GM21367 (cell line): ENCODE results near the gene BBX.

Source experiments
- ATAC-seq: cut with Tn5 transposase; IDR thresholded peaks from one replicate; pipeline ENCODE4 v1.9.1; 2021; ENCODE audit not compliant: unreplicated experiment

BBX gene

DNA sequence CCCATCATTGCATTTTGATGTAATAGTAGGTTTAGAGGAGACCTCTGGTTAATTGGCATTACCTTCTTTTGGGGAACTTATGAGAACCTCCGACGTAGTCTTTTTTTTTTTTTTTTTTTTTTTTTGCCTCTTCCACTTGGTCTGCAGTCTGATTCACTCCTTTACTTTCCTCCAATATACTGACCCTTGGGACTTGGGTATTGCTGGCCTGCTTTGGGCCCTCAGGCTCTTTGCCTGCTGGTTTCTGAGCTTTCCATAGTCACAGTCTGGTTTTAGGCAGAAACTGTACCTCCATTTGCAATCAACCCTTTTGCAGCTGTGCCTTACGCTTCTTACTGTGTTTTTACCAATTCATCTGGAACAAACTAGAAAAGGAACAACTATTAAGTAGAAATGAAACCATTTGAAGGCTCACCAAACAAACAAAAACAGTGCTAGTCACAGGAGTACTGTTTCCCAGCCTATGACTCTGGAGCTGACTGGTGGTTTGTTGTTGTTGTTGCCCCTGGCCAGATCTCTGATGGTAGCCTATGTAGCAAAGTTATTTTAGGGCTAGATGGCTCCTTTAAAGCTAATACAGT is 272.8 kb downstream of the BBX start:
- ATAC-seq: no peak

DNA sequence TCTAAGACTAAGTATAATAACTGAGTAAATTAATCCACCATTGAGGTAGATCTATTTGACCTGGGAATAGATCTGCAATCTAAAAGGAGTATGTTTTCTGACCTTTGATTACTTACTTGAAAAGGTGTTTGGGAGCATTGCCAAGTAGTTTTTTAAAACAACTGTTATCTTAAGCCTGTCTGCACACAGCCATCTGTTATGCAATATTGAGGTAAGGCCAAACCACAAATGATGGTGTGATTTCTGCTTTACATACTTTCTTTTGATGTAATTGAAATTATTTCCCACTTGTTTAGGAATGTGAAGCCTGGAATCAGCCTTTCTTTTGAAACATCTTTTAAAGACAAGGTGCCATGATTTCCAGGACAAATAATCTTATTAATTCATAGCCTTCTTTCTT is 274.0 kb downstream of the BBX start:
- no peak for ATAC-seq

DNA sequence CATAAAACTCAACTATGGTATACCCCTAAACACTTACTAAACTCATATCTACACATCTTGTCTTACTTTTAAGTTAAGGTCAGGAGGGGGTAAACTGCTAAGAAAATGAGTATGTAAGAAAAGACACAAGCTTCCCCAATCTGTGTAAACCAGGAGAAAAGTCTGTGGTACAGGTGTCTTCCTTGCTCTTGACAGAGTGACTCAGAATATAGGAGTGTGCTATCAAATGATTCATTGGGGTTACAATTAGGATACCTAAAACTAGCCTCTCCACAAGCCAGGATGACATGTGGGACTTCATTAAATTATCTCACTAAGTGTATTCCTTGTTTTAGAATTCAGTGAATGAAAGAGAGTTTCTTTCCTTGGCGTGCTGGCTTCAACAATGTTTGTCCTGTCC is 274.8 kb downstream of the BBX start:
- no peak for ATAC-seq

GRCh38 chr3:107798381-107798780 is 275.6 kb downstream of the BBX start:
- ATAC-seq: no peak

DNA sequence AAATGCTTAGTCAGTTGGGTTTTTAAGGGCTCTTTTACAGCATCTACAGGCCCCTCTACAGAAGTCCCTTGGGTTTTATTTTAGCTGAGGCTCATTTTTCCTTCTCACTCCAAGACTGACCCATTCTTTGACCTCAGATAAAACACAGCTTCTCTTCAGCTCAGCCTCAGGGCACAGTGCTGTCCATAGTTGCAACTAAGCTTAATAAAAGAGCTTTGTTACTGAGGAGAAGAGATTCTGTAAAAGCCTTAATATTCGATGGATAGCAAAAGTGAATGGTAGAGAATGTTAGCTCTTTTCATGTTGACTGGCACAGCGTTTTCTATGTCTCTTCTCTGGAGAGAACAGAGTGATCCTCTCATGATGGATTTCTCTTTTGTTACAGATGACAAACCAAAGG is 277.9 kb downstream of the BBX start:
- ATAC-seq: no peak

DNA sequence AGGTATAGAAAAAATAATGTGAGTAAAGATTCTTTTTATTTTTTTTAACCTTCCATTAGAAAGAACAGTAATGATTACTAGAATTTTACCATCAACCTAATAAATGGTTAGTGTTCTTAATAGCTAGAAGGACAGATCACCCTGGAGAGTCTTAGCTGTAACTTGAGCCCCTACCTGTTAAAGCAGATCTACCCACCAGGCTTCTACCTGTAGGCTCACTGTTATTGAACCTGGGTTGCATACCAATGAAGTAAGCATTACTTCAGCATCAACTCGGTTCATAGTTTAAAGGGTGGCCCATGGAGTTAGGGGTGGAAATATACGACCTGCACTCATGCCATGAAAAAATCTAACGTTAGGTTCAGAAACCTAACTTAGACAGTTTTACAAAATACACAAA is 280.4 kb downstream of the BBX start:
- ATAC-seq: no peak

DNA sequence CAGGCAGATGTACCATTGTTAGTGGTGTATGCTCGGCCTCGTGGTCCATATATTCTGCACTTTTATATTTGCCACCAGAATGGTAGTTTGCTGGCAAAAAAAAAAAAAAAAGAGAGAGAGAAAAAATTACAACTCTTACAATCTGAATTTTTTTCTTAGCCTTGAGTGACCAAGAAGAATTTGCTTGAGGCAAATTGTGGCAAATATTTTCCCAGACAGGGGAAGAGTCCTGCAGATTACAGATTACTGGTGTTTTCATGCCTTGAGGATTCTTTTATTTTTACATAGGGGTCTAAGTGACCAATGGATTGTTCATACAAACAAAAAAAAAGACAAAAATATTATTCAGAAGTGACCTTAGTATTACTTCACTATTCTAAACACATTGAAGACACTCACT is 283.3 kb downstream of the BBX start:
- ATAC-seq: no peak

- no peak for ATAC-seq
Measured at GRCh38 chr3:107806536-107806935, 283.8 kb downstream of the BBX start.

DNA sequence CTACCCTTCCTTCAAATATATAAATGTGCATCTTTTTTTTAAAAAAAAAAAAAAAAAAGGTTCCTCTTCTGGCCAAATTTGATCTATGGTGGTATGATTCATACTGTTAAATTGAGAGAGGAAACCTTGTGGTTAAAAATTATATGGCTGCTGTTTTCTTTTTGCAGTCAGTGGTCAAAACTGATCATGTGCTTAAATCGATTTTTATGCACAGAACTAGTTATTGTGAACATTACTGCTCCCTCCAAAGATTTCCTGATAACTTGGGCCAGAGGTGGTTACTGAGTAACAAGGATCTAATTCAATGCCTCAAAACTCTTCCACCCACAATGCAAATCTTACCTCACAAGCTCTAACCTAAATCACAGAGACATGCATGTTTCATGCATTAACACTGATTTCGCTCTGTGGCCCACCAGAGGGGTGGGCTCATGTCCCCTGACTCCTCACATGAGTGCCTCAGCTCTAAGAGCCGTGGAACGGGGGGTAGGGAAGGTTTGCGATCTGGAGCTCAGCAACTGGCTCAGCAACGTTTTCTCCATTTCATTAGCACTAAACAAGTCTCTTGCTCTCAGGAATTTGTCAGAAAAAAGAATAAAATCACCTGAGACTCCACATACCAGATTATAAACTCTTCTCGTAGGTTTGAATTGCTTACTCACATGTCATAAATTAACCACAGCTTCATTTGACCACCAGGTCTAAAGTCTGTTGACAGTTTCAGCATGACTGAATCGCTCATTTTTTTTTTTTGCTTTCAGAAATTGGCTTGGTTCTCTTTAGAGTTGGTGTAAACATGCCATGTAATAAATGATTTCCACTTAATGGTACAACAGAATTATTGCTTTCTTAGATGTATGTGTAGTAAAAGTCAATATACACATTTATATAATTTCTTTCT is 287.7 kb downstream of the BBX start:
- ATAC-seq: peak; percentile 41

DNA sequence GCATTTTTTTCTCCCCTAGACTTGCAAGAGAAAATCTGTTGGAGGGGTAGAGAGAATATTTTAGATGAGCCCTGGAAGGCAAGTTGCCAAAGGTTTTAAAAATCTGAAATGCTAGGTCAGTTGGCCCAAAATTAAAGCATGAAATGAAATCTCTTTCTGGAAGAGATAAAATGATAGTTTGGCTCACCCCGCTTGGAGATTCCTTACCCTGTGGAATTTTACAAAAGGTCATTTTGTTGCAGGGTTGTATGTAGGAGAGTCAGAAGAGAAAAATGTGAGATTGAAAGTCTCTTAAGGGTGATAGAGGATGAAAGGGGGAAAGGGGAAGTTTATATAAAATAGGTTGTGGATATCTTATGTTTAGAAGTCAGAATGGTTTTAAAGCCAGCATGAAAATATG is 290.3 kb downstream of the BBX start:
- ATAC-seq: no peak

- ATAC-seq: no peak
Measured at GRCh38 chr3:107816107-107816506, 293.3 kb downstream of the BBX start.

GRCh38 chr3:107817076-107817475 is 294.3 kb downstream of the BBX start:
- ATAC-seq: no peak

- ATAC-seq: no peak
Measured at GRCh38 chr3:107818025-107818424, 295.3 kb downstream of the BBX start.

DNA sequence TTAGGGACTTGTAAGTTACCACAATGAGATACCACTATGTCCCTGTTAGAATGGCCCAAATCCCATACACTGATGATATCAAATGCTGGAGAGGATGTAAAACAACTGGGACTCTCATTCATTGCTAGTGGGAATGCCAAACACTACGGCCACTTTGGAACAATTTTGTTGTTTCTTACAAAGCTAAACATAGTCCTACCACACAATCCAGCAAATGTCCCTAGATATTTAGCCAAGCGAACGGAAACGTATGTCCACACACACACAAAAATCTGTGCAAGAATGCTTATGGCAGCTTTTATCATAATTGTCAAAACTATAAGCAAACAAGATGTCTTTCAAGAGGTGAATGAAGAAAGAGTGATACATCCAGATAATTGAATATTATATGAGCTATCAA is 296.9 kb downstream of the BBX start:
- ATAC-seq: no peak

GRCh38 chr3:107822308-107822707 is 299.5 kb downstream of the BBX start:
- no peak for ATAC-seq

GRCh38 chr3:107824822-107825371 is 302.1 kb downstream of the BBX start:
- no peak for ATAC-seq

DNA sequence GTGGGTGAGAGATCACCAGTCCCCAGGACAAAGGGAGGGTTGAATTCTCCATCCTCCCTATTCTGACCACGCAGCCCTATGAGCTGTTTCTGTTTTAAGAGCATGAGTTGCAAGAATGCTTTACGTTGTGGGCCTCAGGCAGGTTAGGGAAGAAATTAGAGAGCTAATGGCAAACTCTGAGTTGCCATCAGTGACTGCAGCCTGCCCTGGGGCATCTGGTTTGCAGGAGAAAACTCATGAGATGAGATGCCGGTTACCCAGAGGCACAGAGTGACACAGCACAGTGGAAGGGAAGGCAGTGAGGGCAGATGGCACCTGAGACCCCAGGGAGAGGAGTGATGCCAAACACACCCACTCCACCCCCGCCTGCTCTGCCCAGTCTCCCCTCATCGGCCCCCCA is 302.8 kb downstream of the BBX start:
- ATAC-seq: no peak

GRCh38 chr3:107826727-107827126 is 304.0 kb downstream of the BBX start:
- no peak for ATAC-seq

GRCh38 chr3:107829185-107829584 is 306.4 kb downstream of the BBX start:
- ATAC-seq: no peak

DNA sequence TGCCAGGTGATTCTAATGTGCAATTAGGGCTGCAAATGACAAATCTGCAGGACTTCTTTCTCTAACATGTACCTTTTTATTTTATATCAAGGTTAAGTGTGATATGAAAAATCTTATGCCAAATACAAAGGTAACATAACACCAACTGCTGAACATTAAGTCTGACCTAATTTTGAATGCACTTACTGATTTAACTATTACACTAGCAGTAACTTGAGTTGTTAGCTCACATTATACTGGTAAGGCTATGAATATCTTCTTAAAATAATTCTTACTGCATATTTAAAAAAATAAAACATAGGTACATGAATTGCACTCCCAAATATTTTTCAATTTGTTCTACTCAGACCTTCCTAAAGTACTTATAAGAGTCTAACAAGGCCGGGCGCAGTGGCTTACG is 308.8 kb downstream of the BBX start:
- ATAC-seq: no peak

DNA sequence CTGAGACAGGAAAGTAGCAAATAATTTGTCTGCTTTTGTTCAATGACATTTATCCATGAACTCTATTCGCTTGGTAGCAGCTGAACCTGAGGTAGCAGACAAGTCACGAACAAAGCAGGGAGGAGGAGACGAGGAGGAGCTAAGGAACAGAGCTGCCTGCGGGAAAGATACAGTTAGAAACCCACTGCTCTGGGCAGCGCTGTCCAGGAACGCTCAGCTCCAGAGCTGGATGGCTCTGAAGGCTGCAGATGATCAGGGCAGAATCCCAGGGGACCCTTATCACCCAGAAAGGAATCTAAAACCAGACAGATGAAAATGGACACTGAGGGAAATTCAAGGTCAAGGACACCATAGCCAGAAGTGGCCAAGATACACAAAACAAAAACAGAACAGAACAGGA is 310.3 kb downstream of the BBX start:
- no peak for ATAC-seq

DNA sequence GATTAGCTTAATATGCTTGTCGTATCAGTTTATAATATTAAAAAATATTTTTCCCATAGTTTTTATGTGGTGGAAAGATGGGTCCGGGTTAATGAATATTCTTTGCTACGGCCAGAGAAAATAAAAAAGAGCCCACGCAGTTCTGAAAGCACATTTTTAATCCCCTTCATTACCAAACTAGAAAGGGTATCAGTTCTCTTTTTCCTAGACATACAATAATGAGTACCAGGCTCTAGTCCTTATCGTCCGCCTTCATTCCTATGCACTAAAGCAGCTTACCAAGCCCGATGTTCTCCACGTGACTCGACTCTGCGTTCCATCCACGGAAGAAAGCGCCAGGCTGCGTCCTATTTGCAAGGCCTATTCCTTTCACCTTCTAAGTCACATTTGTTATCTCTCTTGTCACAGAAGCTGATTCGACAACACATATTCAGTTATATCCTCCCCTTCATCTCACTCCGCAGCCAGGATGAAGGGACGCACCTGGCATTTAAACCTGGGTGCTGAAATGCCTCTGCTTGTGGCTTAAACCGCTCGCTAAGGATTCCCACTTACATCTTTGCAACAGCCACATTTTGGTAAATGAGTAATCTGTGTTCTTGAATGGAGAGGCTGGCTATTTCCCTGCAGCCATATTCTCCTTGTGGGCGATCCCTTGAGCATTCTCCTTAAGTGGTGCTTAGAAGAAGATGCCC is 311.1 kb downstream of the BBX start:
- no peak for ATAC-seq
